HepG2 (cell line): Measurements from ENCODE around the gene AFF2. TPM values are rescaled to one million over a fixed set of nuclear protein-coding genes. Genes with fewer than 3 reads are reported as not detected.

Experiments used
- ELK4 ChIP-seq: sonication (generic); formaldehyde crosslinking; IDR thresholded peaks from 2 replicates; pipeline ENCODE4 v1.9.0; 2021; ENCODE audit warnings: missing genetic modification reagents, borderline replicate concordance
- ISX ChIP-seq: sonication (generic); formaldehyde crosslinking; conservative IDR thresholded peaks from 2 replicates; pipeline ENCODE4 v1.5.0; 2020; ENCODE audit warnings: missing genetic modification reagents
- SMAD1 ChIP-seq: sonication (generic); formaldehyde crosslinking; IDR thresholded peaks from 2 replicates; pipeline ENCODE4 v1.4.0; 2020; ENCODE audit warnings: missing genetic modification reagents, low read depth, mild to moderate bottlenecking, borderline replicate concordance
- SP1 ChIP-seq, 2 experiments: fragments of 450-650 bp in 1 of 2; sonication (generic) in 1 of 2; formaldehyde crosslinking in 1 of 2; IDR thresholded peaks; 2 replicates each; pipeline versions ENCODE4 v1.4.0 to v1.6.1; 2016 to 2020; ENCODE audit warnings: missing genetic modification reagents in 1 of 2
- ZBTB25 ChIP-seq: IDR thresholded peaks from 2 replicates; pipeline ENCODE4 v1.6.1; 2018; ENCODE audit warnings: missing genetic modification reagents
- ZGPAT ChIP-seq: IDR thresholded peaks from 2 replicates; pipeline ENCODE4 v1.6.1; 2016; ENCODE audit warnings: mild to moderate bottlenecking
- ZNF383 ChIP-seq: sonication (generic); formaldehyde crosslinking; IDR thresholded peaks from 2 replicates; pipeline ENCODE4 v1.4.0; 2020; ENCODE audit warnings: missing genetic modification reagents, mild to moderate bottlenecking, borderline replicate concordance
- ZNF512B ChIP-seq: sonication (generic); formaldehyde crosslinking; IDR thresholded peaks from 2 replicates; pipeline ENCODE4 v1.5.1; 2020; ENCODE audit warnings: missing genetic modification reagents, mild to moderate bottlenecking, borderline replicate concordance
- polyA plus RNA-seq, 8 experiments: library from polyadenylated mRNA; depleted of rRNA in 3 of 8; stranded (reverse) in 7 of 8; unstranded in 1 of 8; fragments of >200 nt; fragmentation: Illumina TruSeq in 4 of 8; extraction: Trizol in 4 of 8; gene quantifications; 2 replicates each; pipeline versions ENCODE4 v1.2.1 to v1.2.3, GENCODE V29; 2011 to 2016; ENCODE audit warnings: low read depth in 4 of 8, missing spikeins in 1 of 8, mixed read lengths in 1 of 8; ENCODE audit not compliant: insufficient read depth in 1 of 8
- total RNA-seq, 5 experiments: library from RNA; depleted of rRNA; stranded (reverse); fragments of >200 nt; fragmentation: Illumina TruSeq; extraction: Trizol; gene quantifications; 2 replicates each; pipeline ENCODE4 v1.2.3, GENCODE V29; 2016; ENCODE audit warnings: low read depth in 1 of 5

AFF2 gene
- total and polyA plus RNA-seq, 2 of the 13 experiments (the other 11 are each of a cell fraction or from before 2014, with no cell fraction given), result not detected

GRCh38 chrX:148933881-148934280 is 433.5 kb downstream of the AFF2 start (continued):
- no peak for TF ChIP-seq ZNF383 (CRISPR knock-in tag)
- no peak for TF ChIP-seq ELK4 (CRISPR knock-in tag)
- no peak for TF ChIP-seq ISX
- TF ChIP-seq ZNF512B (CRISPR knock-in tag), result no peak
- TF ChIP-seq ZBTB25, result no peak
- no peak for TF ChIP-seq SP1 (IDR thresholded peaks at IDR 0.05)
- no peak for TF ChIP-seq SP1 (CRISPR knock-in tag; IDR thresholded peaks at IDR 0.05)
- TF ChIP-seq SMAD1, result no peak
- TF ChIP-seq ZGPAT (CRISPR knock-in tag), result no peak
